Endothelial cell of umbilical vein (primary cell): ENCODE results near the gene CHST15.

Experiments
- EZH2 ChIP-seq: IDR thresholded peaks from 2 replicates; pipeline ENCODE4 v1.6.1; 2012; ENCODE audit warnings: borderline replicate concordance, low read depth, mild to moderate bottlenecking, moderate library complexity, low read length, inconsistent platforms; ENCODE audit not compliant: severe bottlenecking
- POLR2A ChIP-seq: IDR thresholded peaks from 2 replicates; pipeline ENCODE4 v1.6.1; 2012; ENCODE audit warnings: low read depth, mild to moderate bottlenecking, control low read depth, low read length
- POLR2AphosphoS5 ChIP-seq: IDR thresholded peaks from 2 replicates; pipeline ENCODE4 v1.6.1; 2012; ENCODE audit warnings: low read depth, mild to moderate bottlenecking, control low read depth, low read length, moderate library complexity; ENCODE audit not compliant: insufficient read depth
- TF ChIP-seq, protein P1 (sequence below), 2 donors: IDR thresholded peaks; 1 replicate in 1 of 2; 2 replicates in 1 of 2; pipeline ENCODE4 v1.5.1; 2011; ENCODE audit warnings: low read length in 2 of 2, mild to moderate bottlenecking in 2 of 2, moderate library complexity in 2 of 2, control low read depth in 1 of 2, inconsistent platforms in 1 of 2, low read depth in 1 of 2; ENCODE audit not compliant: insufficient read depth in 1 of 2; ENCODE audit errors: extremely low read depth in 1 of 2

DNA sequence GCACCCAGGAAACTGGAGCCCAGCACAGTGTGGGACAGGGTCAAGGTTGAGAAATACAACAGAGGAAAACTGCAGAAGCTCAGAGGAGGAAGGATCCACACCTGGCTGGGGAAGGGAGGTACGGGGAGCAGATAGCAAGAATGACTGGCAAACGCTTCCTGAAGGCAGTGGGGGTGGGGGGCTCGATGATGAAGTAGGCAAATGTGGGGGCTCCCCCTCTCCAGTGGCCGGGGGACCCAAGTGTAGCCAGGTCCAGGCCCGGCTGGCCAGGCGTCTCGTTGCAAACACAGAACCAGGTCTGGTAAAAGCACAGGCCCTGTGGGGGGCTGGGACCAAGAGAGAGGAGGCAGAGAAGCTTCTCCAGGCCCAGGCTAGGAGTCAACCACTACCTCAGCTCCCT, 7.7 kb downstream of the CHST15 start:
- TF ChIP-seq, protein P1, sequence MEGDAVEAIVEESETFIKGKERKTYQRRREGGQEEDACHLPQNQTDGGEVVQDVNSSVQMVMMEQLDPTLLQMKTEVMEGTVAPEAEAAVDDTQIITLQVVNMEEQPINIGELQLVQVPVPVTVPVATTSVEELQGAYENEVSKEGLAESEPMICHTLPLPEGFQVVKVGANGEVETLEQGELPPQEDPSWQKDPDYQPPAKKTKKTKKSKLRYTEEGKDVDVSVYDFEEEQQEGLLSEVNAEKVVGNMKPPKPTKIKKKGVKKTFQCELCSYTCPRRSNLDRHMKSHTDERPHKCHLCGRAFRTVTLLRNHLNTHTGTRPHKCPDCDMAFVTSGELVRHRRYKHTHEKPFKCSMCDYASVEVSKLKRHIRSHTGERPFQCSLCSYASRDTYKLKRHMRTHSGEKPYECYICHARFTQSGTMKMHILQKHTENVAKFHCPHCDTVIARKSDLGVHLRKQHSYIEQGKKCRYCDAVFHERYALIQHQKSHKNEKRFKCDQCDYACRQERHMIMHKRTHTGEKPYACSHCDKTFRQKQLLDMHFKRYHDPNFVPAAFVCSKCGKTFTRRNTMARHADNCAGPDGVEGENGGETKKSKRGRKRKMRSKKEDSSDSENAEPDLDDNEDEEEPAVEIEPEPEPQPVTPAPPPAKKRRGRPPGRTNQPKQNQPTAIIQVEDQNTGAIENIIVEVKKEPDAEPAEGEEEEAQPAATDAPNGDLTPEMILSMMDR (IDR thresholded peaks at IDR 0.05; ENCODE audit: extremely low read depth in 1 of 2, insufficient read depth in 1 of 2, low read depth in 1 of 2, low read length in 2 of 2): no peak
- TF ChIP-seq POLR2A: no peak
- no peak for TF ChIP-seq POLR2AphosphoS5
- no peak for TF ChIP-seq EZH2
